Bronchial epithelial cell (primary cell): ENCODE results near the gene TANC1. TPM values are rescaled to one million over a fixed set of nuclear protein-coding genes. Genes with fewer than 3 reads are reported as not detected.
A peak's percentile ranks its signal among the peaks of the same experiment; 100 is the strongest.
"Not testable (repeated sequence)": the region's sequence is repeated elsewhere in the genome, so short reads cannot be mapped to it uniquely, and the experiment has no call there.

ENCODE experiments used
- DNase-seq: peaks from one replicate; pipeline ENCODE4 v3.0.0-alpha.2; 2010; ENCODE audit warnings: low read depth
- FAIRE-seq: peaks from 2 replicates; lab custom pipeline; 2011; peaks lifted over from hg19 to GRCh38; lab: Jason Lieb, UNC
- H3K27me3 ChIP-seq: 2 replicates; pipeline ENCODE4 v1.5.1; 2011; ENCODE audit warnings: low read length; ENCODE audit not compliant: control insufficient read depth, insufficient read depth
- H3K36me3 ChIP-seq: 2 replicates; pipeline ENCODE4 v1.5.1; 2011; ENCODE audit warnings: low read length; ENCODE audit not compliant: control insufficient read depth, insufficient read depth
- H3K4me3 ChIP-seq: 2 replicates; pipeline ENCODE4 v1.5.1; 2011; ENCODE audit warnings: mild to moderate bottlenecking, low read depth, low read length, control low read depth
- total RNA-seq: library from RNA; depleted of rRNA; stranded (reverse); fragments of >200 nt; gene quantifications from 2 replicates; pipeline ENCODE4 v1.2.1, GENCODE V29; 2014
- TF ChIP-seq, protein P1 (sequence below): IDR thresholded peaks from 2 replicates; pipeline ENCODE4 v1.5.1; 2011; ENCODE audit warnings: mild to moderate bottlenecking, moderate library complexity, low read length, control low read depth, inconsistent platforms; ENCODE audit not compliant: insufficient read depth, severe bottlenecking

The TANC1 gene
- total RNA-seq, 1 donor from 2014 or later = 29.5 TPM

DNA sequence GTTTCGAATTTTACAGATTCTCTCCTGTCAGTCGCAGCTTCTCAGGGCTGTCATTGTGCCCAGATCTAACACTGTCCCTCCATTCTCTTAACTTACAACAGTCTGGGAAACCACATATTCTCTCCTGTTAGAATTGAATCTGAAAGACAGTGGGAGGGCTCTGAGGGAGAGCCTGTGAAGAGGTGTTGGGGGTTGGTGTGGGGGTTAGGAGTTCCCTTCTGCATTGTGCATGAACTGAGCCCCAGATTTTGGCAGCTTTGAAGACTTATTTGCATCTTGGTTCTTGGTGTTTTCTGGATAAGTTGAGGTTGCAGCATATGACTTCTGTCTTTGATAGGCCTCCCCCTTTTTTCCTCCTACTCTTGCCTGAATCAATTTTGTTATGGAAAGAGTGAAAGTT, 64.1 kb downstream of the TANC1 start:
- TF ChIP-seq, protein P1, sequence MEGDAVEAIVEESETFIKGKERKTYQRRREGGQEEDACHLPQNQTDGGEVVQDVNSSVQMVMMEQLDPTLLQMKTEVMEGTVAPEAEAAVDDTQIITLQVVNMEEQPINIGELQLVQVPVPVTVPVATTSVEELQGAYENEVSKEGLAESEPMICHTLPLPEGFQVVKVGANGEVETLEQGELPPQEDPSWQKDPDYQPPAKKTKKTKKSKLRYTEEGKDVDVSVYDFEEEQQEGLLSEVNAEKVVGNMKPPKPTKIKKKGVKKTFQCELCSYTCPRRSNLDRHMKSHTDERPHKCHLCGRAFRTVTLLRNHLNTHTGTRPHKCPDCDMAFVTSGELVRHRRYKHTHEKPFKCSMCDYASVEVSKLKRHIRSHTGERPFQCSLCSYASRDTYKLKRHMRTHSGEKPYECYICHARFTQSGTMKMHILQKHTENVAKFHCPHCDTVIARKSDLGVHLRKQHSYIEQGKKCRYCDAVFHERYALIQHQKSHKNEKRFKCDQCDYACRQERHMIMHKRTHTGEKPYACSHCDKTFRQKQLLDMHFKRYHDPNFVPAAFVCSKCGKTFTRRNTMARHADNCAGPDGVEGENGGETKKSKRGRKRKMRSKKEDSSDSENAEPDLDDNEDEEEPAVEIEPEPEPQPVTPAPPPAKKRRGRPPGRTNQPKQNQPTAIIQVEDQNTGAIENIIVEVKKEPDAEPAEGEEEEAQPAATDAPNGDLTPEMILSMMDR = no peak
- DNase-seq (no peak), FAIRE-seq (no peak)
- H3K27me3 ChIP-seq = no peaks in the 10 kb centered on the region
- no peak overlapping the region for H3K4me3 ChIP-seq
- peaks cover 1% of the 10 kb centered on the region for H3K36me3 ChIP-seq

- FAIRE-seq (no peak), DNase-seq (no peak)
- no peaks in the 10 kb centered on the region for H3K27me3 ChIP-seq
- no peak overlapping the region for H3K4me3 ChIP-seq
- H3K36me3 ChIP-seq = peaks cover 1% of the 10 kb centered on the region
- TF ChIP-seq, protein P1 = no peak
Observed at GRCh38 chr2:159034713-159035112, 66.3 kb downstream of the TANC1 start.

DNA sequence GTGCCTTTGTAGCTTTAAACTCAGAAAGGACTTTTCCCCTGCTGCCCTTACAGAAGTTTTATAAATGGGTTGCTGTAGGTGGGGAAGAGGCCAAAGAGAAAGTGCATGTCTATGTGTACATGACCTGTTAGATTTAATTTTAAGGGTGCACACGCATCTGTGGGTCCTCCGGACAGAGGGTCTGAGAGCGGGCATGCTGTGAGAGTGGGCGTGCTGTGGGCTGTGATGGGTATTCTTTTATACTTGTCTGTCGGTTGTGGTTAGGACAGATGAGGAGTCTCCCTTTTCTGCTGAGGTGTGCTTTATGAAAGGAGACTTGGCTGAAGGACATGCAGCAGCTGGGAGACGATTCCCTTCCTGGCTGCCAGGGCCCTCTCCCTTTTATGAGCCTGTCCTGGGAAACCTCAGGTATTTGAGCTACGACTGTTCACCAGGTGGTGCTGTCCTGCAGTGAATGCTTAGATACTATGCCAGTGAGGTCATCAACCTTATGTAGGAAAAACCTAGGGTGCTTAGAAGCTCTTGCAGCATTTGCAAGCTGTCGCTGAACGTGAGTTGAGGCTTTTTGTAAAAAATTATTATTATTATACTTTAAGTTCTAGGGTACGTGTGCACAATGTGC, 67.5 kb downstream of the TANC1 start:
- TF ChIP-seq, protein P1 = peak; percentile 62
- Histone ChIP-seq H3K27me3 (no peaks in the 10 kb centered on the region), H3K36me3 (peaks cover 1% of the 10 kb centered on the region), H3K4me3 (no peak overlapping the region)
- no peak for FAIRE-seq
- DNase-seq = peak; percentile 84

GRCh38 chr2:159036461-159036860, 68.0 kb downstream of the TANC1 start:
- H3K27me3 ChIP-seq, FAIRE-seq, H3K36me3 ChIP-seq, DNase-seq, H3K4me3 ChIP-seq: not testable (repeated sequence)

DNA sequence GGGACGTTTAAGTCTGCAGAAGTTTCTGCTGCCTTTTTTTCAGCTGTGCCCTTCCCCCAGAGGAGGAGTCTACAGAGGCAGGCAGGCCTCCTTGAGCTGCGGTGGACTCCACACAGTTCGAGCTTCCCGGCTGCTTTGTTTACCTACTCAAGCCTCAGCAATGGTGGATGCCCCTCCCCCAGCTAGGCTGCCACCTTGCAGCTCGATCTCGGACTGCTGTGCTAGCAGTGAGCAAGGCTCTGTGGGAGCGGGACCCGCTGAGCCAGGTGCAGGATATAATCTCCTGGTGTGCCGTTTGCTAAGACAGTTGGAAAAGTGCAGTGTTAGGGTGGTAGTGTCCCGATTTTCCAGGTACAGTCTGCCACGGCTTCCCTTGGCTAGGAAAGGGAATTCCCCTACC, 72.9 kb downstream of the TANC1 start:
- not testable (repeated sequence) for H3K4me3 ChIP-seq, DNase-seq, H3K36me3 ChIP-seq, H3K27me3 ChIP-seq, FAIRE-seq

DNA sequence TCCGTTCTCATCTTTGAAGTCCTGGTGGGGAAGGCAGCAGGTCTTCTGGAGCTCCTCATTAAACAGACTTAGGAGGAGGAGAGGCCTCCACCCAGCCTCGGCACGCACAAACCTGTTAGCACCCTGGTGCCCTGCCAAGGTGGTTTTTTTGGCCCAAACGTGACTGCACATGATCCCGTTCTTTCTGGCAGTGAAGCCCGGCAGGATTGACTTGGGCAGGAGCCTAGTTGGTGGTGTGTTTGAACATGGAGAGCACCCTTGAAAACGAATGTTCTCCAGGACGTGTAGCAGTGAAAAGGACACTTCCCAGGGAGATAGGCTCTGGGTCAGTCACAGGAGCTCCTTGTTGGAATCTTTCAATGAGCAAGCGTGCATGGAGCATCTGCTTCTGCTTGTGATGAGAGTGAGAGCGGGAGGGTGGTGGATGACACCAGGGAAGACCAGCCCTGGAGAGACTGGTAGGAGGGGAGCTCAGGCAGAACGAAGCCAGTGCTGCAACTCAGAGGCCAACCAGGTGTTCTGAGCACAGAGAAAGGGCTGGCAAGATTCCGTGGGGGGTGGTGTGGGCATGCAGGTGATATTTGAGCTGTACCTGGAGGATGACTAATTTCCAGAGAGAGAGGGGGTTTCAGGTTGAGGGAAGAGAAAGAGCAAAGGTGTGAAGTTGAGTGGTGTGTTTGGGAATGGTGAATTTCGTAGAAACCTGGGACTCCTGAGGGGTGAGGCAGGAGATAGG, 73.8 kb downstream of the TANC1 start:
- peak; percentile 73 for DNase-seq
- no peaks in the 10 kb centered on the region for H3K27me3 ChIP-seq
- TF ChIP-seq, protein P1 = no peak
- H3K36me3 ChIP-seq = peaks cover 1% of the 10 kb centered on the region
- no peak overlapping the region for H3K4me3 ChIP-seq
- FAIRE-seq = no peak

DNA sequence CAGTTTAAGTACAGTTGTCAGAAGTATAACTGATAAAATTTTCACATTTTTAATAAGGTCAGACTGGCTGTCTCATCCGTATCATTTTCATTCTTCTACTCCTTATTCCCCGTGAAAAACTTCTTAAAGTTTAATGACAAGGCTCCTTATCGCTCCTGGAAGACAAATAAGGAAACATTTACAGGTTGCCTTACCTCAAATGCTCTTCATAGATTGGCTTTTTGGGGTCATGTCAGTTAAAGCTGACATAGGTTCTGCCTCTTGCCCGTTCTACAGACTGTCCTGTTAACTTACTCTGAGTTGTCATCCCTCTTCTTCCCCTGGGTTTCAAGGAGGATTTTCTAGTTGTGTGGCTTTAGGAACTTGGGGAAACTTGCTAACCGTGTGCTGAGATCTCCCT, 75.3 kb downstream of the TANC1 start:
- H3K4me3 ChIP-seq = no peak overlapping the region
- DNase-seq = no peak

More for the DNA sequence above, 75.3 kb downstream of the TANC1 start:
- TF ChIP-seq, protein P1 = no peak
- no peak for FAIRE-seq
- Histone ChIP-seq H3K27me3 (no peaks in the 10 kb centered on the region), H3K36me3 (peaks cover 1% of the 10 kb centered on the region)
